GM23248 (cell line): ENCODE measurements around the gene BTBD2. TPM values are rescaled to one million over a fixed set of nuclear protein-coding genes. Genes with fewer than 3 reads are reported as not detected.

Source experiments
- DNase-seq: peaks from one replicate; pipeline ENCODE4 v3.0.0-alpha.2; 2015
- H2AFZ ChIP-seq: fragments of 200-600 bp; sonication (generic); 2 replicates; pipeline ENCODE4 v1.6.1; 2016; ENCODE audit warnings: antibody characterized with exemption
- H3F3A ChIP-seq: fragments of 200-600 bp; sonication (generic); 2 replicates; pipeline ENCODE4 v1.6.1; 2016; ENCODE audit warnings: mild to moderate bottlenecking, antibody characterized with exemption, mixed run types; ENCODE audit not compliant: insufficient read depth
- H3K27ac ChIP-seq: fragments of 200-600 bp; sonication (generic); 2 replicates; pipeline ENCODE4 v1.5.1; 2016; ENCODE audit warnings: mild to moderate bottlenecking
- H3K27me3 ChIP-seq: fragments of 200-600 bp; sonication (generic); replicated peaks from 2 replicates; pipeline ENCODE4 v1.6.1; 2016; ENCODE audit warnings: mild to moderate bottlenecking; ENCODE audit not compliant: insufficient read depth
- H3K36me3 ChIP-seq: fragments of 200-600 bp; sonication (generic); 2 replicates; pipeline ENCODE4 v1.6.1; 2016; ENCODE audit warnings: low read depth, mild to moderate bottlenecking
- H3K4me1 ChIP-seq: fragments of 200-600 bp; sonication (generic); 2 replicates; pipeline ENCODE4 v1.6.1; 2016; ENCODE audit warnings: mild to moderate bottlenecking; ENCODE audit not compliant: insufficient read depth
- H3K4me2 ChIP-seq: fragments of 200-600 bp; sonication (generic); one replicate; pipeline ENCODE4 v1.6.1; 2016; ENCODE audit warnings: mild to moderate bottlenecking; ENCODE audit not compliant: unreplicated experiment
- H3K4me3 ChIP-seq: fragments of 200-600 bp; sonication (generic); 2 replicates; pipeline ENCODE4 v1.5.1; 2016; ENCODE audit warnings: mild to moderate bottlenecking
- H3K79me2 ChIP-seq: fragments of 200-600 bp; sonication (generic); 2 replicates; pipeline ENCODE4 v1.6.1; 2016; ENCODE audit warnings: mild to moderate bottlenecking; ENCODE audit not compliant: insufficient read depth
- H3K9ac ChIP-seq: fragments of 200-600 bp; sonication (generic); 2 replicates; pipeline ENCODE4 v1.6.1; 2016; ENCODE audit warnings: mild to moderate bottlenecking
- H3K9me2 ChIP-seq: fragments of 200-600 bp; sonication (generic); 2 replicates; pipeline ENCODE4 v1.6.1; 2016; ENCODE audit warnings: mixed run types, mild to moderate bottlenecking, moderate library complexity; ENCODE audit not compliant: insufficient read depth
- H3K9me3 ChIP-seq: fragments of 200-600 bp; sonication (generic); one replicate; pipeline ENCODE4 v1.6.1; 2017; ENCODE audit warnings: low read depth
- H4K20me1 ChIP-seq: fragments of 200-600 bp; sonication (generic); 2 replicates; pipeline ENCODE4 v1.6.0; 2016; ENCODE audit not compliant: insufficient read depth
- EZH2 ChIP-seq: fragments of 200-600 bp; sonication (generic); IDR thresholded peaks from 2 replicates; pipeline ENCODE4 v1.6.1; 2018; ENCODE audit warnings: antibody characterized with exemption, mild to moderate bottlenecking; ENCODE audit not compliant: insufficient read depth, poor library complexity, severe bottlenecking
- EZH2phosphoT487 ChIP-seq: fragments of 200-600 bp; sonication (generic); IDR thresholded peaks from 2 replicates; pipeline ENCODE4 v1.6.1; 2018; ENCODE audit warnings: antibody characterized with exemption, moderate library complexity, mild to moderate bottlenecking, low read depth; ENCODE audit not compliant: insufficient read depth
- WGBS, 2 experiments: methylation state at CpG; one replicate each; pipeline ENCODE4 v1.1.6; 2015 to 2017; ENCODE audit warnings: low lambda C conversion rate in 2 of 2, low coverage in 1 of 2; ENCODE audit errors: missing lambda C conversion rate in 2 of 2; 5-methylcytosine and 5-hydroxymethylcytosine counted together
- in situ Hi-C: fragments of 300-500 bp; cut with MboI; formaldehyde crosslinking; loops from 2 replicates; pipeline ENCODE4 v1.15.0; 2020
- polyA plus RNA-seq: library from polyadenylated mRNA; unstranded; fragments of >200 nt; fragmentation: Nextera tagmentation; extraction: Ambion mirVana; gene quantifications from 2 replicates; pipeline ENCODE4 v1.2.1, GENCODE V29; 2016
- total RNA-seq: library from RNA; depleted of rRNA; stranded (reverse); fragments of >200 nt; shearing (Covaris generic); gene quantifications from 2 replicates; pipeline ENCODE4 v1.2.3, GENCODE V29; 2014

BTBD2 gene
- total and polyA plus RNA-seq, 2 experiments from 2014 or later, result 6.8 to 69.5 TPM

DNA sequence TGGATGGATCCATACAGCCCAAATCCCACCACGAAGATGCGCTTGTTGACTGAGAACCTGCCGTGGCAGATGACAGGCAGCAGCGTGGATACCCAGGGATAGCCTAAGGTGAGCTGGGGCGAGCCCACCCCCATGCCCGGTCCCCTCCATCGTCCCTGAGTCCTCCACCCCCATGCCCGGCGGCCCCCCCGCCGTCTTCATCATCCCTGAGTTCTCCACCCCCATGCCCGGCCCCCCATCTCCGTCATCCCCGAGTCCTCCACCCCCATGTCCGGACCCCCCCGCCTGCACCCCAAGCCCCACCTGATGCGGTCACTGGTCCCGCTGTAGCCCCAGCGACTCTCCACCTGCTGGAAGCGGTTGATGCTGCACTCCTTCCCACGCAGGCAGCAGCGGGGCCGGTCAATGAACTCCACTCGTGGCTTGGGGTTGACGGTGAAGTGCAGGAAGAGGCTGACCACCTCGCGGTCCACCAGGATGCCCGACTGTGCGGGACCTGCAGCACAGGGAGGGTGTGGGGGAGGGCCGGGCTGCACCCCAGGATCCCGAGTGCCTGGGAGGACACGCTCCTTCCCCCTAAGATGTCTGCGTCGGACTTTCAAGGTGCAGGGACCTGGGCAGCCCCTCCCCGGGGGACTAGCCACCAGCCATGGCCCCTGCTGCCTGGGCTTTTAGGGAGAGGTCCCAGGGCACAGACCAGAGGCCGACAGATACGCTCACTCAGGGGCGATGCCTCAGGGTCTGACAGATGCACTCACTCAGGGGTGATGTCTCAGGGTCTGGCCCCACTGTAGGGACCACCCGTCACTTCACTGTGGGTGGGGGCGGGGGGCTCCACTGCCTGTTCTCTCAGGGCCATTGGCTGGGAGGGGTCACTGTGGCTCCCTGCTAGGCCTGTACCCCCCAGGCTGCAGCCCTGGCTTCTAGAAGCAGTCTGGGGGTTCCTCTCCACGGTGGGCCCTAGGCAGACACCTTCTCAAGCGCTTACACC, 28.0 kb downstream of the BTBD2 start:
- in situ Hi-C loops, result no loop called here
- Histone ChIP-seq H3K36me3 (no peaks in the 10 kb centered on the region), H4K20me1 (no peaks in the 10 kb centered on the region), H3K4me3 (no peak overlapping the region), H3K4me2 (no peak overlapping the region), H3K9me2 (no peaks in the 10 kb centered on the region), H3K9me3 (no peaks in the 10 kb centered on the region), H3F3A (no peaks in the 10 kb centered on the region), H3K9ac (no peak overlapping the region), H3K27ac (no peak overlapping the region), H3K79me2 (no peaks in the 10 kb centered on the region), H3K4me1 (no peaks in the 10 kb centered on the region), H2AFZ (no peak overlapping the region), H3K27me3 (no peaks in the 10 kb centered on the region)
- DNase-seq, result no peak
- WGBS, 2 experiments, result 85 to 91% methylated on average over 14 to 41 of the region's 42 CpGs
- no peak for TF ChIP-seq EZH2phosphoT487
- no peak for TF ChIP-seq EZH2

DNA sequence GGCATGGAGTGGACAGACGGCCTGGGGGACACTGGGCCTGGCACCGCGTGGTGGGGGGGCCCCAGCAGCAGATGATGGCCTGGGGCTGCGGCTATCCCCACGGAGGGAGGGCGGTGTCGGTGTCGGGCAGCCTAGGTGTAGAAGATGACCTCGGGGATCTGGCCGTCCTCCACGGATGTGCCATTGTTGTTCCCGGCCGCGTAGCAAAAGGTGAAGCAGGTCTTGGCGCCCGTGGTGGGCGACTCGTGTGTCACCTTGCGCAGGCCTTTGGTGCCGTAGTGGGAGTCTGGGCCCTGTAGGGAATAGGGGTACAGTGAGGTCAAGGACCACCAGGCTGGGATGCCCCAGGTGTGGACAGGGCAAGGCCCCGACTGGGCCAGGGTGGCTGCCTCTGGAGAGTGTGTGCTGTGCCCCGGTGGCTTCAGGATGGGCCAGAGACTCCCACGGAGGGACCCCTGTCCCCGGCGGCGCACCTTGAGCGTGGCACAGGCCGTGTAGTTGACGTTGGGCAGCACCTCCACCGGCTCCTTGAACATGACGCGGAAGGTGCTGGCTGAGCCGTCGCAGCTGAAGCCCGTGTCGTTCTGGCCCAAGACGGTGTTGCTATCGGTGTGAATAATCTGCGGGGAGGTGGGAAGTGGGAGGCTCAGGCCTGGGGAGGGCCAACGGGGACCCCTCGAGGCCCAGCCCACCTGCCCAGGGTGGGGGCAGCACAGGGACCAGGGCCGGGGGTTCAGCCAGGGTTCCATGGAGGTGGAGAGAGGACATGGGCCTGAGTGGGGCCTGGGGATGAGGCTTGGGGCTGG, 29.0 kb downstream of the BTBD2 start:
- DNase-seq, result no peak
- no peaks in the 10 kb centered on the region for H3K27me3 ChIP-seq
- H3K36me3 ChIP-seq, result peaks cover 4% of the 10 kb centered on the region; the same call in 1 of the 2 replicates
- H3F3A ChIP-seq, result no peaks in the 10 kb centered on the region
- TF ChIP-seq EZH2phosphoT487, result no peak
- no peak for TF ChIP-seq EZH2
- H3K79me2 ChIP-seq, result no peaks in the 10 kb centered on the region
- H3K4me3 ChIP-seq, result no peak overlapping the region
- H3K4me1 ChIP-seq, result no peaks in the 10 kb centered on the region
- H3K27ac ChIP-seq, result no peak overlapping the region
- H4K20me1 ChIP-seq, result no peaks in the 10 kb centered on the region
- H3K9me2 ChIP-seq, result no peaks in the 10 kb centered on the region
- H3K9me3 ChIP-seq, result no peaks in the 10 kb centered on the region
- no peak overlapping the region for H3K4me2 ChIP-seq
- no peak overlapping the region for H3K9ac ChIP-seq
- 90 to 91% methylated on average over 36 to 42 of the region's 42 CpGs for WGBS, 2 experiments
- no peak overlapping the region for H2AFZ ChIP-seq
- in situ Hi-C loops, result no loop called here

DNA sequence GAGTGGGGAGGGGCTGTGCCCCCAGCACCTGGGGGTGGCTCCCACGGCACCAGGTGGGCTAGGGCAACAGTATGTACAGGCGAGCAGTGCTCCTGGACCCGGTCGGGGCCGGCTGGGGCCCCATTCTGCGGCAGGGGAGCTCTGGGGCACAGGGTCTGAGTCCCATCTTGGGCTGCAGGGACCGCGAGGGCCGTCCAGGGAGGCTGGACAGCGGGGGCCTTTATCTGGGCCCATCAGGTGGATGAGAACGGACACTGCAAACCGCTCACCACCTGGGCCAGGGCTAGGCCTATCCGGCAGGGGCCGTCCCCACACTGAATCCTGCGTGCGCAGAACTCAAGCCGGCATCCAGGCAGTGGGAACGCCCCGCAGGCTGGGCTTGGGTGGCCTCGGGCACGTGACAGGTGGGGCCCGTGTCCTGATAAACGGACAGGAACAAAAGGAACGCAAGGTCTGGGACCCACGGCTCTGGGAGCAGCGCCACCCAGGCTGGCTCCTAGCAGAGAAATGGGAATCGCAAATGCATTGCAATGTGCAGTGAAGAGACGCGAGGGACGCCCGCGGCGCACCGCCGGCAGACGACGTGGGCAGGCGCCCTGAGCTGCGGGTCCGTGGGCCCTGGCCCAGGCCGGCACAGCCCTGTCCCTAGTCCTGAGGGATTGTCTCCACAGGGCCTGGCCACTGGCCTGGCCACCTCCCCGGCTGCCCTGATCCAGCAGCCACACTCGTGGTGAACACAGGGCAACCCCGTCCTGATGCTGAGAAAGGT, 29.7 kb downstream of the BTBD2 start:
- no peak overlapping the region for H3K4me2 ChIP-seq
- 86 to 93% methylated on average over 33 to 44 of the region's 44 CpGs for WGBS, 2 experiments
- H3F3A ChIP-seq, result no peaks in the 10 kb centered on the region
- in situ Hi-C loops, result no loop called here
- no peaks in the 10 kb centered on the region for H3K9me2 ChIP-seq
- DNase-seq, result no peak
- TF ChIP-seq EZH2phosphoT487 (no peak), EZH2 (no peak)
- H3K9me3 ChIP-seq, result no peaks in the 10 kb centered on the region
- peaks cover 4% of the 10 kb centered on the region; the same call in 1 of the 2 replicates for H3K36me3 ChIP-seq
- no peaks in the 10 kb centered on the region for H3K79me2 ChIP-seq
- H3K4me1 ChIP-seq, result no peaks in the 10 kb centered on the region
- no peak overlapping the region for H3K27ac ChIP-seq
- no peak overlapping the region for H2AFZ ChIP-seq
- no peak overlapping the region for H3K9ac ChIP-seq
- no peaks in the 10 kb centered on the region for H3K27me3 ChIP-seq
- no peak overlapping the region for H3K4me3 ChIP-seq
- H4K20me1 ChIP-seq, result no peaks in the 10 kb centered on the region

DNA sequence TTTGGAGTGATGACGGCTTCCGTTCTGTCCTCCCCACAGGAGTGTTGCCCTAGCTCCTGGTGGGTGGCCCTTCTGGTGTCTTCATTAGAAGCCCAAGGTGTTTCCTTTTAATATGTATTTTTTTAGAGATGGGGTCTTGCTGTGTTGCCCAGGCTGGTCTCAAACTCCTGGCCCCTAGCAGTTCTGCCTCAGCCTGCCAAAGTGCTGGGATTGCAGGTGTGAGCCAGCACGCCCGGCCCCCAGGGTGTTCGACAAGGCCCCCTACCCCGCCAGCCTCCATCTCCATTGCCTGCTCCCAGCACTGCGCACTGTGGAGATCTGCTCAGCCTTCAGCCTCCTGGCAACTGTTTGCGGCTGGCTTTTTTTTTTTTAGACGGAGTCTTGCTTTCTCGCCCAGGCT, 31.2 kb downstream of the BTBD2 start:
- Histone ChIP-seq H3K9me2 (no peaks in the 10 kb centered on the region), H3K9me3 (no peaks in the 10 kb centered on the region), H3K4me1 (no peaks in the 10 kb centered on the region), H3K27me3 (no peaks in the 10 kb centered on the region), H3K4me3 (no peak overlapping the region), H3K36me3 (peaks cover 7% of the 10 kb centered on the region; the same call in 1 of the 2 replicates), H3K27ac (no peak overlapping the region), H4K20me1 (no peaks in the 10 kb centered on the region), H3F3A (no peaks in the 10 kb centered on the region), H3K9ac (no peak overlapping the region), H2AFZ (no peak overlapping the region), H3K4me2 (no peak overlapping the region), H3K79me2 (no peaks in the 10 kb centered on the region)
- 89 to 90% methylated on average over 10 of the region's 10 CpGs for WGBS, 2 experiments
- in situ Hi-C loops, result no loop called here
- TF ChIP-seq EZH2 (no peak), EZH2phosphoT487 (no peak)
- DNase-seq, result no peak
